HG02885 (cell line): ENCODE measurements around the gene MALL.
"Not testable (repeated sequence)": the region's sequence is repeated elsewhere in the genome, so short reads cannot be mapped to it uniquely, and the experiment has no call there.

ENCODE experiments used
- ATAC-seq: cut with Tn5 transposase; IDR thresholded peaks from one replicate; pipeline ENCODE4 v1.9.1; 2021; ENCODE audit warnings: mild to moderate bottlenecking; ENCODE audit not compliant: unreplicated experiment, poor library complexity

The MALL gene

DNA sequence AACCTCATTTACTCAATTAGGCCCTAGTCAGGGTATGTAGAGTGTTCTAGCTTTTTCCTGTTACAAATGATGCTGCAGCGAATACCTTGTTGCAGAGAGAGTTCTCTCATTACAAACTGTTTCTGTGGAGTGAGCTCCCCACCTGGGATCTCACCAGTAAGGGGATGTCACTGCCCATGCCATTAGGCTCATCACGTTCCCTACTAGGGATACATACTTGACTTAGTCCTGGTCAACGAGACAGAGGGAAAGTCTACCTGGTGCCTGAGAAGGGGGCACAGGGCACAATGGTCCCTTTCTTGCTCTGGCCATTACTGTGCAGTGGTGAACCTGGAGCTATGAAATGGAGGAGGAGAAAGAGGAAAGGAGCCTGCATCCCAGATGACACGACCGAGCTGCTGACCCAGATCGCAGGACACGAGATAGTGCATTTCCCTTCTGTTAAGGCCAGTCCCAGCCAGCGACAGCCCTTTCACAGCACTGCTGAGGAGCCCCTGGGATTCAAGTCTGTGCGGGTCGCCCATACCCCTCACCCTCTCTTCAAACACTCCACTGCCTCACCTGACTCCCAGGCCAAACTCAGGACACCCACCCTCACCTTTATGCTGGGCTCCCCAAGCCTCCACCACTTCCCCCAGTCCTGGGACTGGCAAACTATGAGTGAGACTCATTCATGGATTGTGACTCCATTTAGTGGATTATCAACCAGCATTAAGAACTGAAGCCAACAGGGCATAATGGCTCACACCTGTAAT, 16.0 kb downstream of the MALL start:
- no peak for ATAC-seq

DNA sequence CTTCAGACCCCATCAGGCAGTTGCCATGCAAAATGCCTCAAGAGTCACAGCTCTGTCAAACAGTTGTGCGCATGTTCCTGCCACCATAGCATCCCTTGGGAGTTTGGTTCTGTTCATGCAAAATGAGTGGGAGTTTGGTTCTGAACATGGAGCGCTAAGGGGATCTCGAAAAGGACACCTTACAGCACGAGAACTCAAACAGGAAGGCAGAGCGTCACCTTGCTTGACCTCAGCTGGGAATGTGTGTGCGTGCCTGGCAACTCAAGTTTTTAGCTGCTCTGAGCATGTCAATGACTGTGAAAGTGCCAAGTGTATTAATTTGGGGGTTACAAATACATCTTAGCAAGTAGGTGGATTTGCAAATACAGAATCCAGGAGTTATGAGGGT, 16.6 kb downstream of the MALL start:
- ATAC-seq, result no peak

GRCh38 chr2:110097506-110098220, 18.0 kb downstream of the MALL start:
- ATAC-seq, result no peak

DNA sequence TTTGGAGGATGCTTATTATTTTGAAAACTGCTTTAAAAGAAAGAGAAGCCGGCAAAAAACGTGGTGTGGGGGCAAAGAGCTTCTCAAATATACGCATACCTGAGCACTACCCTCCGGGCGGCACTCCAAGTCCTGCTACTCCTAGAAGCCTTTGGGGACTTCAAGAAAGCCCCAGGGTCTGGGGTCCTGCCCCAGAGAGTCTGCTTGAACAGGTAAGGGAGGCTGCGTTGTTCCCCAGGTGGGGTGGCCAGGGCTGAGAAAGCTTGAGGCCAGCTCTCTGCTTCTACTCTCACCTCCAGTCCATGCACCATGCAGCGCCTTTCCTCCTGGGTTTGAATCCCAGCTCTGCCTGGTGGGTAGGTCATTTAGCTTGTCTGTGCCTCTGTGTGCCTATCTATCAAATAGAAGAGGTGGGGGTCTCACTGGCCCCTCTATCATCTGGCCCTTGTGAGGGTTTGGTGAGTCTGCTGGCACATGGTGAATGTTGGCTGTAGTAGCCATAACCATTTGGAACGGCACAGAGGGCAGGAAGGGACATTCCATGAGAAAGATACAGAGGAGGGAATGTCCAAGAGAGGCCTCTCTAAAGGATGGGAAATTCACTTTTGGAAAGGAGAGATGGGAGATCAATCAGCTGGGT, 19.5 kb downstream of the MALL start:
- ATAC-seq, result no peak

DNA sequence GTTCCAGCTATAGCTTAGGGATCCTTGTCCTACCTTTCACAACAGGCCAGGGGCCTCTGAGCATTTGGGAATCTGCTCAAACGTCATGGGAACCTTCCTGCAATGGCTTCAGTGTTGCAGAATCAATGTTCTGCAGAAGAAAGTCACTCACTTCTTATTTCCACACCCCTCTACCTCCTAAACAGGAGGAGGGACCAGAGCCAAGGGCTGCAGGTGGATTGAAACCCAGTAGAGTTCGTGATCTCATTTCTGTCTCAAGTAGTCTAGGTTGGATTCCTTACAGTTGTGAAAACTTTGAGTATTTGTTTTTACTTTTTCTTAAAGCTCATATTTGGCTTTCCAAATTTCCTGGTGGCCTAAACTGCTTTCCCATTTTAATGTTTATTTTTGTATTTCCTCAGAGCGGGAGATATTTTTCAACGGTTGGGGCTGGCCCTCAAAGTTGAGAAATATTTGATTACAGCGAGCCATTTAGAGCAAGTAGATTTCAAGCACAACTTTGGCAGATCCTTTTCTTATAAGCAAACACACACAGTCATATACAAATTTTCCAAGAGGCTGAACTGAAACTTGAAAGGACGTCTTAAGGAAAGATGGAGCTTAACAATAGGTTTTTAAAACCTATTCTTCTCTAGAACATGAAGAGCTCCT, 20.6 kb downstream of the MALL start:
- ATAC-seq, result not testable (repeated sequence)

DNA sequence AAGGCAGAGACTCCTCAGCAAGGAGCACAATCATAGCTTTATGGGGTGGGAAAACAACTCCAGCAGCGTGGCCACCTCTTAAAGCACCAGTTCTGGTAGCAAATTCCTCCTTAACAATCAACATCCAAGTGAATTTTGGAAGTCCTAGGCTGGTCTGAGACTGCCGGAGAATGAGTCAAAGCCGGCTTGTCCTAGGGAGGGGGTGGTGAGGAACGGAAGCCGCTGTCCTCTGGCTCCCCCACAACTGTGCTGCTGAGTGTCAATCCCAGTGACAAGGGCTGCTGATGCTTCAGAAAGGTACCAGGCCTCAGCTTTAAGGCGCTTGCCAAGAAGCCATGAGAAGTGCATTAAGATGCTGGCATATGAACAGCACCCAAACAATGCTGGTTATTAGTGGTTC, 21.7 kb downstream of the MALL start:
- ATAC-seq, result not testable (repeated sequence)

- ATAC-seq, result not testable (repeated sequence)
Measured at GRCh38 chr2:110090164-110090563, 25.5 kb downstream of the MALL start.

GRCh38 chr2:110083757-110084156, 31.9 kb downstream of the MALL start:
- ATAC-seq, result not testable (repeated sequence)

DNA sequence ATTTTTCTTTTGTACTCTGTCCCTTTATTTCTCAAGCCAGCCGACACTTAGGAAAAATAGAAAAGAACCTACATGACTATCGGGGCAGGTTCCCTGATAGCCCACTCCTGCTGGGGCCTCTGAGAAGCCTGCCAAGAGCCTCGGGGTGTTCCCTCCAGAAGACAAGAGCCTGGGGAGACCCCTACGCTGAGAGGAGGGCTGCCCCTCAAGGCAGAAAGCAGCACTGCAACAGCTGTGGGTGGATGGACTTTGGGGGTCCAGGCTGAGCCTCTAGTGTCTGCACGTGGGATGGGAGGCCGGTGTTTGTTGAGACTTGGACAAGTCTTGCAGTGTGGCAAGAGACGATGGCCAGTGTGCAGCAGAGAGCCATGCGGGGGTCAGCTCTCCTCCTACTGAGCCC, 32.5 kb downstream of the MALL start:
- not testable (repeated sequence) for ATAC-seq

- ATAC-seq, result not testable (repeated sequence)
Measured at GRCh38 chr2:110078104-110078503, 37.5 kb downstream of the MALL start.

DNA sequence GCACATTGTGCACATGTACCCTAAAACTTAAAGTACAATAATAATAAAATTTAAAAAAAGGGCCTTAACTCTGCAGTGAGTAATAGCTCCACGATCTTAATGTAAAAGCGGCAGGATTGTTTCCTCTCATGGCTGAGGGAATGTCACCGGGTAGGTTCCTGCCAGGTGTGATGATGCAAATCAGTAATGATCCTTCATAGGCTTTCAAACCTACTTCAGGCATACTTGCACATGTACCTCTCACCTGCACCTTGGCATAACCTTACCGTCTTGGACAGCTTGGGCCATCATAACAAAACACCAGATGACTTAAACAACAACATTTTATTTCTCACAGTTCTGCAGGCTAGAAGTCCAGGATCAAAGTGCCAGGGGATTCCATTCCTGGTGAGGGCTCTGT, 39.7 kb downstream of the MALL start:
- not testable (repeated sequence) for ATAC-seq

DNA sequence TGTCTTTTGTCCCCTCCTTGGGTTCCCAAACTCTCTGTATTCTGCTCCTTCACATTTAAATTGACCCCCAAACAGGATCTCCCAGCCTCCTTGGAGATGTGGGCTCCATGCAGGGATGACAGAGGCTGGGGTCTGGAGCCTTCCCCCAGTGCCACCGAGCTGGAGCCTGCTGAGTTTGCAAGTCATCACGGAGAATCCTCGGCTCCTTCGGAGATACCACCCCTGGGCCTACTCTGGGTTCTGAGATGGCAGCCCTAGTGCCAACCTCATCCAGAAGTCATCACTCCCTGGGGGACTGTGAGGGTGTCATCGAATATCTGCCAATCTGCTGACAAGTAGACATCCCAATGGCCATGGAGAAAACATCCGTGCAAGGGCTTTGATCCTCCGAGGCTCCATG, 45.8 kb downstream of the MALL start:
- not testable (repeated sequence) for ATAC-seq

DNA sequence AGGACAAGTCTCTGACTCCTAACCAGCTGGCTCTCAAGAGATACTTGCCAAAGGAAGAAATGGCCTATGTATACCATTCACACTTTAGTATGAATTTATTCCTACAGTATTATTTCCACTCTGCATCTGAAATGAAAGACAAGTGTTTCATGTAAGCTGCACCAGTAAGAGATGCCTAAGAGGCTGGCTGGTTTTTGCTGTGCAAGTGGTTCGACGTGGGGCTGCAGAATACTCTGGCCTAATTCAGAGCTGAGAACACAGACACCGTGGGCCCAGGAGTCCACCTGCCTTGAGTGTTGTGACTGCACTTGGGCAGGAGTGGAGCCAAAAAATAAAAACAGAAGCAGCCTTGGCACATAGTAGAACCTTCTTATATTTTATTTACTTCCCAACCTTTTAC, 47.5 kb downstream of the MALL start:
- not testable (repeated sequence) for ATAC-seq

DNA sequence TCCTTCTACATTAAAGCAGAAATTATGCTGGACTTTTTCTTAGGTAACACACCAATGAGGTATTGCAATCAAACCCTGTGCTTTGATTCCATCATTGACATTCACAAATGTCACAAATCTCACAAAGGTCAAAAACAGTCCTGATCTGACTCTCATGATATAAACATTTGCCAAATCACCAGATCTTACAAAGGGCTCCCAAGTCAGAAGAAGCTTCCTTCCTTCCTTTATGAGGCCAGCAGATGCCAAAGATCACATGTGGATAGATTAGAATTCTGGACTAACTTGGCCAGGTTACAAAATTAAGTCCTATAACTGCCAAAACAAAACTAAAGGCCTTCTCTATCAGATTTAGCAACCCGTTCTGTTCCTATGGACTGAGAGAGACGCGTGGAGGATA, 53.3 kb downstream of the MALL start:
- not testable (repeated sequence) for ATAC-seq

DNA sequence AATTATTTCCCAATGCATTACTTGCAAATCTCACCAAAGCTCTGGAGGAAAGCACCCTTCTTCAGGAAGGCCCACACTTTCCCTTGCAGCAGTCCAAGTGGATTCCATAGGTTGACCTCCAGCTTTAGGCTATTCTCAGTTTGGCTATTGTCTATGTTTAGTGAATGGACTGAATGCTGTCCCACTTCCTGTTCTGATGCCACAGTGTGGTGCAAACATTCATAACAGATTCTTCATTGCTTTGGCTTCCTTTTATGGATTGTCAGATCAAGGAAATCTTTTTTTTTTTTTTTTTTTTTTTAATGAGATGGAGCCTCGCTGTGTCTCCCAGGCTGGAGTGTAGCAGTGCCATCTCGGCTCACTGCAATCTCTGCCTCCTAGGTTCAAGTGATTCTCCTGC, 55.1 kb downstream of the MALL start:
- ATAC-seq, result not testable (repeated sequence)

DNA sequence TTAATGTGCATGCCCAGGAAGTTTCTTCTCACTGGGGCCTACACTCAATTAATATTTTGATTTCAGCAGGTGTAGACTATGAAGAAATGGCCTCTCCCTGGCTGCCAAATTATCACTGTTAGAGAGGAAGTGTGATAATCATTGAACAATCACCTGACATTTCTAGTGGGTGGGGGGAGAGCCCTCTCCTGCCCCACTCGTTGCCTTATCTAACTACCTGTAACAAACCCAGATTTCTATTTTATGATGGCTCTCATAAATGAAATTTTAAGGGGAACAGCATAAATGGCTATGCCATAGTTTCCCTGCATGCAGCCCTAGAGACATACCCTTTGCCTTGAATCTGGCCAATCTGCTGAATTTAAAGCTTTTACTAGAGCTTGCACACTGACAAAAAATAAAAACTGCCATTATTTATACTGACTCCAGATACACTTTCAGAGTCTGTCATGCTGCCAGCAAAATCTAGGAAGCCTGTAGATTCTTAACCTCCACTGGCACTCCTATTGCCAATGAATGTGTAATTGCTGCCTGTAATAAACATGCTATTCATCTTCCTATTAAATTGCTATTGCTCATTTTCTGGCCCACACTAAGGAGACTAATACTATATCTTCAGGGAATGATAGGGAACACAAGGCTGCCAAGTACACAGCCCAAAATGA, 55.8 kb downstream of the MALL start:
- ATAC-seq, result not testable (repeated sequence)

GRCh38 chr2:110059009-110059693, 56.5 kb downstream of the MALL start:
- not testable (repeated sequence) for ATAC-seq

DNA sequence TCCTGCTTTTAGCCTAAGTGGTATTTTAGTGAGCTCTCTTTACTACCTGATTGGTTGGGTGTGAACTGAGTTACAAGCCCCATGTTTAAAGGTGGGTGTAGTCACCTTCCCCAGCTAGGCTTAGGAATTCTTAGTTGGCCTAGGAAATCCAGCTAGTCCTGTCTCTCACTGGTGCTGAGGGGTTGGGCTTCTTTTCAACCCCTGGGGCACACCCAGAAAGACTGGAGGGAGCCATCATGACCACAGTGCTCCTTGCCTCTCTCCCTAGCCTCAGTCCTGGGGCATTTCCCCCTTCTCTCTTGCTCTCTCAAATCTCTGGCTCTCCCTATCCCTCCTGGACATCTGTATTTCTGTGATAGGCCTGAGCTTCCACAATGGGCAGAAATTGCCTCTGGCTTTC, 57.6 kb downstream of the MALL start:
- not testable (repeated sequence) for ATAC-seq

DNA sequence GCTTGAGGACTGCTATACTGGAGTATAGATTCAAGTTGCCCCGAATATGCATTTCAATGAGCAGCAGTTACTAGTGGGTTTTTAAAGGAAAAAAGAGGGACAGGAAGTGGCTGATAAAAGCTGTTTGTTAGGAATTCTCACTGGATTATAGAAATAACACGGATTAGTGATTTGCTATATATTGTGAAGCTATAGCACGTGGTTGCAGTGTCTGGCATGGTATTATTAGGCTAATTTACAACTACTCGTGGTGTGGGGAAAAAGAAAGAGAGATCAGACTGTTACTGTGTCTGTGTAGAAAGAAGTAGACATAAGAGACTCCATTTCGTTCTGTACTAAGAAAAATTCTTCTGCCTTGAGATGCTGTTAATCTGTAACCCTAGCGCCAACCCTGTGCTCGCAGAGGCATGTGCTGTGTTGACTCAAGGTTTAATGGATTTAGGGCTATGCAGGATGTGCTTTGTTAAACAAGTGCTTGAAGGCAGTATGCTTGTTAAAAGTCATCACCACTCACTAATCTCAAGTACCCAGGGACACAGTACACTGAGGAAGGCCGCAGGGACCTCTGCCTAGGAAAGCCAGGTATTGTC, 59.7 kb downstream of the MALL start:
- ATAC-seq, result not testable (repeated sequence)
